ENCODE data around the gene IMMP2L.
"Not testable (repeated sequence)": the region's sequence is repeated elsewhere in the genome, so short reads cannot be mapped to it uniquely, and the experiment has no call there.

IMMP2L gene

DNA sequence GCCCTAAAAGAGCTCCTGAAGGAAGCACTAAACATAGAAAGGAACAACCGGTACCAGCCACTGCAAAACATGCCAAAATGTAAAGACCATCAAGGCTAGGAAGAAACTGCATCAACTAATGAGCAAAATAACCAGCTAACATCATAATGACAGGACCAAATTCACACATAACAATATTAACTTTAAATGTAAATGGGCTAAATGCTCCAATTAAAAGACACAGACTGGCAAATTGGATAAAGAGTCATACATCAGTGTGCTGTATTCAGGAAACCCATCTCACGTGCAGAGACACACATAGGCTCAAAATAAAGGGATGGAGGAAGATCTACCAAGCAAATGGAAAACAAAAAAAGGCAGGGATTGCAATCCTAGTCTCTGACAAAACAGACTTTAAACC, 60.5 kb downstream of the IMMP2L start:
- not testable (repeated sequence) for DNase-seq

DNA sequence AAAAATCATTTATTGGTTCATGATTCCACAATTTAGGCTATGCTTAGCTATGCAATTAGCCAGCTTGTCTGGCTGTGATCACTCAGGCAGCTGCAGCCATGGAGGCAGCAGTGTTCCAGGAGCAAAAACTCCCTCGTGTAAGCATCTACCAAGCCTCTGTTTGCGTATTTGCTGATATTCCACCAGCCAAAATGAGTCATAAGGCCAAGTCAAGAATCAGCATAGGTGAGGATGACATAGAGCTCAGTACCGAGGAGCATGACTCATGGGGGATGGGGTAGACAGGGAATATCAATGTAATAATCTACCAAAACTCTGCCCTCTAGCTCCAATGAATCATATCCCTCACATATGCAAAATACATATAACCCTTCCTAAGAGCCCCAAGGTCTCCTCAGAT, 63.3 kb downstream of the IMMP2L start:
- no peak for DNase-seq

DNA sequence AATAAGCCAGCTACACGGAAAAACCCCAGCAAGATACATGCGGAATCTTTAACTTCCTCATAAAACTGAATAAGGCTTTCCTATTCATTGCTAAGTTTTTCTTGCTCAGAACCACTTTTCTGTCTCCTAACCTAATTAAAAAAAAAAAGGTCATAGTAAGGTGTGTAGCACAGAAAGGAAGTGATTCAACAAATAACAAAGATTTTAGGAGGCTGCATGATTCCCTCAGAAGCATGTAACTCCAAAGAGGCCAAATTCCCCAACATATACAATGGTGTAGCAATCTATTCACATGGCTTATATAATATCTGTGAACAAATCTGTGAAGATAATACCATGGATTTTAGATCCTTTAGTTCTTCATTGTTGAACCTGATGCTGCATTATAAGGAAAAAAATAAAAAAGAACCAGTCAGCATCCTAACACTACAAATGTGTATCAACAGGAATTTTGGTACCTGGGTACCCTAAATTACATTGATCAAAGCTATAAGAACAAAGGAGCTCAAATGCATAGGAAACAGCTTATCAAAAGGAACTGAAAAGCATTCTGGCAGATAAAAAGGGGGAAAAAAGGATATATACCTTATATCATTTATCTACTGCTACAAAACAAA, 63.8 kb downstream of the IMMP2L start:
- DNase-seq = no peak

DNA sequence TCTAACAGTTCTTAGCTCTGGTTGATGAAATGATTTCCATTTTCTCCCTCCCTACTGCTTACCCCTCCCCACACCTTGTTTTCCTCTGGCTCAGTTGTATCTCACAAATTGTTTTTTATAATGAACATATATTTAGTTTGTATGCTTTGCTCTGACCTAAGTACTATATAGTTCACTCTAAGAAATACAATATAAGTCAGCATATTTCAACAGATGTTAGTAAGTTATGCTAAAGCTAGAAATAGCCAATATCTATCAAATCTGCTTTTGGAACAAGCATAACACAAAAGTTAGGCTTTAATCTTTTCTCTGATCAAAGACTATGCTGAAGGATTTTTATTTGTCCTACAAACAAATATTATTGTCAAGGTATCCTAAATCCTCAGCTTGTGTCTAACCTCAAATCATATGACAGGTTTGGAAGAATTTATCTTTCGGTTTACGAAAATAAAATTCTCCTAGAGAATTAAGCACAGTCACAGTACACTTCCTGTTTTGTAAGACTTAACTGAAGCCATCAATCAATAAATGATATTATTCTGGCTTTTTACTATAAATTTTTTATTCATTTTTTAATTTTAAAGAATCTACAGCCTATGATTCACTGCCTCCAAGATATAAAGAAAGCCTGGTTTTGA, 67.0 kb downstream of the IMMP2L start:
- no peak for DNase-seq

DNA sequence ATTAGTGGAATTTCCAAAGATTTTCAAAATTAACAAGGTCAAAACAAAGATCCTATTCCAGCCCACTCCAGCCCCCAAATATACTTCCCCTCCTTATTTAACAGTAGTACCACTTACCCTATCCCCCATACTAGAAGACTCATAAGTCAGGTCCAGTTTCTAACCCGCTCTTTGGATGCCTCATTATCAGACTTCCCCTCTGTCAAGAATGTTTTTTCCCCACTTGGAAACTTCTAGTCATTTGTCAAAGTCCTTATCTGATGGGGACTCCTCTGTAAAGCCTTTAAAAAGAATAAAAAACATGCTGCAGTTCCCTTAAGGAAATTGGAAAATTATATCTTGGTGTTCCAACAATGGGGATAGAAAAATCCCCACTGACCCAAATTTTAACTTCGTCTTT, 70.1 kb downstream of the IMMP2L start:
- no peak for DNase-seq

DNA sequence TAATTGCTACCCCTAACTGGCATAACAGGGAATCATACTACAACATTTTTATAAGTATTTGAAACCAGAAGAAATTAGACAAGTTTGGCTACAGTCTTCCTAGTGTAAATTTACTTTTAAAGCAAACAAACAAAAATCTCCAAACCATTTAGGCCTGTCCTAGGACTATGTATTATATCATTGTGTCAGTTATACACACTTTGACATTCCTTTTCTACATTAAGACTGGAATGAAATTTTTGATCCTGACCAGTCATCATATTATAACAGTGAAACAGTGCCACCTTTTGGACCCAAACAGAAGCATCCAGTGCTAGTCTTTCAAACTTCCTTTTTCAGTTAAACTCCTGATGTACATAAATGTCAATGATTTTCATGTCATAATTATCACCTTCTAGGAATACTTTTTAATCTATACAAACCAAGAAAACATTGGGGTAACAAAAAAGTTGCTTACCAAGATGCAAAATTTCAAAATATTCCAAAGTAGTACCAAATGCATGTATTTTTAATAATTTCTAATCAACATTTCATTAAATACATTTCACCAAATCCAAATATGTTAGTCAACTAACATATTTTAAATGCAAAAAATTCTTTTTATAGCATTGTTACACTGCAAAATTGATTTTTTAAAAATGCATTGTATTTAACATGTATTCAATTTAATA, 75.7 kb downstream of the IMMP2L start:
- peak; percentile 85 for DNase-seq

DNA sequence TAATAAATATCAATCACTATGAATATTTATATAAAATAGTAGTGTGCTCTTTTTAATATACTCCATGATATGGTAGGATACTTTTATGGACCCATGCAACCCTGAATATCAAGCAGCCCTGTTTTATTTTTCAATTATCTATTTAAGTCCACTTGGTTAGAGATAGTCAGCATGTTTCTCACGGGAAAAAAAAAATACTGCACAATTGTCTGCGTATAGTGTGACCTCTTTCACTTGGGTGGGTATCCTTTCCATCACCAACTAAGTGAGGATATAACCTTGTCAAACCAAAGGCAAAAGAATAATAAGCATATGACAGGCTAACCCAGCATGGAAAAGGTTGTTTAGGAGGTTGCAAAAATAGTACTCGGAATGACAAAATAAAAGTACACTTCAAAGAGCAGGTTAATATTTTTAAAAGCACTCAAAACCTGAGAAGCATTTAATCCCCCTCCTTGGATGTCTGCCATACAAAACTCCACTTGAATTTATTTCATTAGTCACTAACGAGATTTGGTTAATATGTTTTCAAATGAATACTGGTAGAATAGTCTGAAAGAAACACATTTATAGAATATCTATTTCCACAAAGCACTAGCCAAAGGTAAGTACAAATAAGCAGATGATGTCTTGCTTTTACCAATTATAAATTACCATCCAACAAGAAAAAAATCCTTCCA, 76.5 kb downstream of the IMMP2L start:
- peak; percentile 86 for DNase-seq

DNA sequence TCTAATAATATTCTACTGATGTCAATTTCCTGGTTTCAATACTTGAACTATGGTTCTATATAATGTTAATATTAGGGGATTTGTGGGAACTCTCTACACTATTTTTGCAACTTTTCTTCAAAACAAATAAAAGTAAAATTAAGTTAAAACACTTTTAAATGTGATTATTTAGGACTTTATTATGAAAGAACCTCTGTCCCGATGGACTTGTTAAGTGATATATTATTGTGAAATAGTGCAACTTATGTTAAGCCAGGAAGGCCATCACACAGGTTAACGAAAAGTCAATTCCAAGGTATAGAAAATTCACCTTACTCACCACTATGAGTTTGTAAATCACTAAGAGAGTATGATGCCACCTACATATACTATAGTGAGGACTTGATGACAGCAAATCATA, 79.2 kb downstream of the IMMP2L start:
- DNase-seq = no peak

DNA sequence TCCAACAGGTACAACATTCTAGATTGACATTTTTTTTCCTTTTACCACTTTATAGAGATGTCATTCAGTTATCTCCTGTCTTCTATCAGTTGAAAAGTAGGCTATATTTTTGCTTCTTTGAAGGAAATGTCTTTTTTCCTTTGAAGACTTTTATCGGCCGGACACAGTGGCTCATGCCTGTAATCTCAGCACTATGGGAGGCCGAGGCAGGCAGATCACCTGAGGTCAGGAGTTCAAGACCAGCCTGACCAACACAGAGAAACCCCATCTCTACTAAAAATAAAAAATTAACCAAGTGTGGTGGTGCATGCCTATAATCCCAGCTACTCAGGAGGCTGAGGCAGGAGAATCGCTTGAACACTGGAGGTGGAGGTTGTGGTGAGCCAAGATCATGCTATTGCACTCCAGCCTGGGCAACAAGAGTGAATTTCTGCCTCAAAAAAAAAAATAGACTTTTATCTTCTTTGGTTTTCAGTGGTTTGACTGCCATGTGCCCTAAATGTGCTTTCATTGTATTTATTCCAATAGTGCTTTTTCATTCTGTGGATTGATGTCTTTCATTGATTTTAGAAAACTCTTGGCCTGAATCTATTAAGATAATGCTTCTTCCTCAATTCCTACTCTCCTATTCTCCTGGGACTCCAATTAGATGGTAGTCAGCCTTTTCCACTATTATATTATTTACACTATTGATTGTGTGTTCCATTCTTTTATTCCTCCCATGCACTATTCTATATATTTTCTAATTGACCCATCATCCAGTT, 84.6 kb downstream of the IMMP2L start:
- no peak for DNase-seq

DNA sequence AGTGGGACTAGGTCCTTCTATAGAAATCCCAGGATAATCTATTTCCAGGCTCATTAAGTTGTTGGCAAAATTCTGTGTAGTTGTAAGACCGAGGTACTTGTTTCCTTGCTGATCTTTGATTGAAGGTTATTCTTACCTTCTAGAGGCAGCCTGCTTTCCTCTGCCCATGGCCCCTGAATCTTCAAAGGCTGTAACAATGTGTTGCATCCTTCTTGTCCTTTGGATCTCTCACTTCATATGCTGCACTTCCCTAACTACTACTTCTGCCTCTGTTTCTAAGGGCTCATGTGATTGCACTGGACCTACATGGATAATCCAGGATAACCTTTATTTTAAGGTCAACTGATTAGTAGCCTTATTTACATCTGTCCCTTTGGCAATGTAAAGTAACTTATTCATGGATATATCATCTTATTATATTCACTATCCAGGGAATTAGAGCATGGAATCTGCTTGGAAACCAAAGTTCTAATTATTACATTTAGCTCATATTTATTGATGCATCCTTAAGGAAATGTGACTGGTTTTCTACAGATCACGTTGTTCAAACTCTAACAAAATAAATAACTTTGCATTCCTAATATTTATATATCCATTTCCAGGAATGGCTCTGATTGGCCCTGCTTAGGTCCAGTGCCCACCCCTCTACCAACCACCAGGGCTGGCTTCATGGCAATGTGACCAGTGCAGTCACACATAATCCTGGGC, 85.6 kb downstream of the IMMP2L start:
- DNase-seq = no peak

DNA sequence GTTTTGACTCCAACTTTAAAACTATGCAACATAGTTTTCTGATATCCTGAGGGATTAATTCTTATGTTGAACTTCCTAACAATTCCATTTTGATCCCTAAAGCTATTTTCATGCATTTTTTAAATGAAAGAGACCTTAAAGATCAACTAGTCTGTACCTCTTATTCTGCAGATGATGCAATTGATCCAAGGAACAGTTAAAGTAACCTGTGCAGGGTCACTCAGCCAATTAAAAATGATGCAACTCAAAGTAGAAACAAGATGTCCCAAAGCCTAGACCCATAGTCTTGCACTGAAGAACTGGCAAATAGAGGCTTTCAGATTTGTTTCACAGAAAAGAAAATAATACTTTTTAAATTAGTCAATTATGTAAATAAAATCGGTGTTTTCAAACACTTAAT, 86.3 kb downstream of the IMMP2L start:
- no peak for DNase-seq

DNA sequence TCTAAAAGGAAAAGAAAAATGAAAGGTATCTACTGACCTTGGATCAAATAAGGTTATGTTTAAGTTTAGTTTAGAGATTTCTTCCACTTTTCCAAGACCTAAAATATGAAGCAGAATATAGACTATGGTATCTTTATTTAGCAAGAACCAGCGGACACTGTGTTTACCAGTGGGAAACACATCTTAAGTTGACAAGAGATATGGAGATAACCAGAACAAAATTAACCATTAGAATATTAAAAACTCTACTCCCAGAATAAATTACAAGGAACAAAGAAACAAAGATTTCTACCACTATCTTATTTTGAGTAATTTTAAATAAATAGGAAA, 86.9 kb downstream of the IMMP2L start:
- DNase-seq = no peak

DNA sequence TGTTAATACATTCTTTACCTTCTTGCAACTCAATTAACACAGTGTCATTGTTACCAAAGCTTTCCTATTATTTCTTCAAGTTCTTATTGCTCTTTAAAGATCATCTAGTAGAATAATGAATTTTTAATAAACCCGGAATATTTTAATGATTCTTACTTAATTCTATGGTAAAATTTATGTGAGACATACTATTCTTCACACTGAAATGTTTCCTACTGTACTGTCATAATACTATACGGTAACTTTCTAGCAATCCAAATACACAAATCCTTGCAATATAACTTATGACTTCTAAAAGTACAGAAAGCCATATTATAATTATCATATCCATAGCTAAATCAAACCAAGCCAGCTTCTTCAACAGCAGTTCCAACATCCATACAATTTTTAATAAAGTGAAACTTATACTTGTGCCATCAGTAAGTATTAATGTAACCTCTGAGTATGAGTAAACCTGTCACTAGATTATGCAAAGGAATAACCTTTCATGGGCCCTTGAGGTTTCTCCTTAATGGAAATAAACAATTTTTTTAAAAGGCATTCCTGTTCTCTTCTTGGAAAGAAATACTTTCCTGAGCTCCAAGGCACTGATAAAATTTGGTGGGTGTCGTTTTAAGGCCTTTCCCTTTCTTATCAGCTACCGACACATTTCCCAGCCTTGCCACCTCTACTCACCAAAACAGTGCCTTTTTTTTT, 87.4 kb downstream of the IMMP2L start:
- no peak for DNase-seq

DNA sequence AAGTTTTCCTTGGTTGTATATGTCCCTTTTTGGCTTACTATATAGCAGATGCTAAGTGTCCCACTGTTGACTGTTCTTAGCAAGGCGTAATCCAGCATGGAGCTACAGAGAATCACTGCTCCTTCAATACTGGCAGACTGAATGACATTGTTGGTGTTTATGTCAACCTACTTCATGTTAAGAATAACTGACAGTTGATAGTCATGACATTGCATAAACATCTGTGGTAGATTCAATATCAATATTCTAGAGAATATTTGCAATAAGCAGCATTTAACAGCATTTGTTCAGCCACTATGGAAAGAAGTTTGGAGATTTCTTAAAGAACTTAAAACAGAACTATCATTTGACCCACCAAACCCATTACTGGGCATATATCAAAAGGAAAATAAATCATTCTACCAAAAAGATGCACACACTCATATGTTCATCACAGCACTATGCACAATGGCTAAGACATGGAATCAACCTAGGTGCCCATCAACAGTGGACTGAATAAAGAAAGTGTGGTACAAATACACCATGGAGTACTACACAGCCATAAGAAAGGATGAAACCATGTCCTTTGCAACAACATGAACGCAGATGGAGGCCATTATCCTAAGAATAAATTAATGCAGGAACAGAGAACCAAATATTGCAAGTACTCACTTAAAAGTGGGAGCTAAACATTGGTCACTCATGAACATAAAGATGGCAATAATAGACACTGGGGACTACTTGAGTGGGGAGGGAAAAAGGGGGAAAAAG, 88.7 kb downstream of the IMMP2L start:
- no peak for DNase-seq

DNA sequence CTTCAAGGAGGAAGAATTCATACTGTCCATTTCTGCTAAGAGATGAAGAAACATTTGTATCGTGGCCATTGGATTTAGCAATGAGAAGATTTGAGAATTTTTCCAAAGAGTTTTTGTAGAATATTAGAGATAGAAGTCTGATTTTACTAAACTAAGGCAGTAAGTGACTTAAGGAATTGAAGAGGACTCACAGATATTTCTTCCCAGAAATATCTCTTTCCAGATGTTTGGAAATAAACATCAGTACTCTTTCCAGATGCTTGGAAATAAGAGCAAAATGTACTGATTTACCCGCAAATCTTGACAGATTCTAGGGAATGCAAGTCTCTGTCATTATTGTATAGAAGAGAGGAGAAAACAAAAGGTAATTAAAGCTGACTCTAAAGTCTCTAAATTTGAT, 91.3 kb downstream of the IMMP2L start:
- no peak for DNase-seq

DNA sequence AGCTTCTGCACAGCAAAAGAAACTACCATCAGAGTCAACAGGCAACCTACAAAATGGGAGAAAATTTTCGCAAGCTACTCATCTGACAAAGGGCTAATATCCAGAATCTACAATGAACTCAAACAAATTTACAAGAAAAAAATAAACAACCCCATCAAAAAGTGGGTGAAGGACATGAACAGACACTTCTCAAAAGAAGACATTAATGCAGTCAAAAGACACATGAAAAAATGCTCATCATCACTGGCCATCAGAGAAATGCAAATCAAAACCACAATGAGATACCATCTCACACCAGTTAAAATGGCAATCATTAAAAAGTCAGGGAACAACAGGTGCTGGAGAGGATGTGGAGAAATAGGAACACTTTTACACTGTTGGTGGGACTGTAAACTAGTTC, 92.4 kb downstream of the IMMP2L start:
- DNase-seq = not testable (repeated sequence)

DNA sequence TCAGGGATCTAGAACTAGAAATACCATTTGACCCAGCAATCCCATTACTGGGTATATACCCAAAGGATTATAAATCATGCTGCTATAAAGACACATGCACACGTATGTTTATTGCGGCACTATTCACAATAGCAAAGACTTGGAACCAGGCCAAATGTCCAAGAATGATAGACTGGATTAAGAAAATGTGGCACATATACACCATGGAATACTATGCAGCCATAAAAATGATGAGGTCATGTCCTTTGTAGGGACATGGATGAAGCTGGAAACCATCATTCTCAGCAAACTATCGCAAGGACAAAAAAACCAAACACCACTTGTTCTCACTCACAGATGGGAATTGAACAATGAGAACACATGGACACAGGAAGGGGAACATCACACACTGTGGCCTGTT, 96.5 kb downstream of the IMMP2L start:
- DNase-seq = not testable (repeated sequence)

DNA sequence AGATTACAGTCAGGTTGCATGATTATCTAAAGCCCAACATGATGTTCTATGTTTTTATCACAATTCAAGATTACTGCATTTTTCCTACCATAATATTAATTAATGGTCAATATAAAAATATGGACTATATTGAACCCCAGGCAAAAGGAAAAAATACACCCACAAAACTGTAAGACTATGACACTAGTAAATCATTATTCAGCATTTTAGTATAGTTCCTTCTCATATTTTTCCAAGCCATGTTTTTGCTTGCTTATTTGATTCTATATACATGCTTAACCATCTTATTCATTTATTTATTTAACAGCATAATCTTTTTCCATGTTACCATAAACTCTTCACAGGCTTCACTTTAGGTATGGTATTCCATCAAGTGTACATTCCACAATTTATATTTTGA, 101.6 kb downstream of the IMMP2L start:
- DNase-seq = no peak

DNA sequence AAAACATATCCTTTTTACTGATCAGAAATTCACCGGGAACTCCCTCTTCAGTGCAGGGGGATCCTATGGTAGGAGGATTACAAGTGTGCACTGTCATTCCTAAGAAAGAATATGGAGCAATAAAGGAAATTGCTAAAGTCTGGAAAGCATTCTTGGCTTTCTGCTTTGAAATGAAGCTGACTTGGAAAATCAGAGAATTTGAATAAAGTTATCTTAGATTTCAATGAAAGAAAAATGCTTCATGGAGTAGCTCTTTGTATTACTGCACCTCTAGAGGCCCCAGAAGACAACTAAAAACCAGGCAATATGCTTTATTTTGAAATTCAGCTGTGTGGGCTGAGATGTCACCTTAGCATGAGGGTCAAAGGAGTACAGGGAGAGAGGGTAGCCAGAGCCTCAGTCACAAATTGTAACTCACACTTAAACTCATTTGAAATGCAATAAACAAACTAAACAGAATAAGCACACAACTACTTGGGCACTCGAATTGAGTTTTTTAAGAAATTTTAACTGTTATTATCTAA, 102.5 kb downstream of the IMMP2L start:
- no peak for DNase-seq

DNA sequence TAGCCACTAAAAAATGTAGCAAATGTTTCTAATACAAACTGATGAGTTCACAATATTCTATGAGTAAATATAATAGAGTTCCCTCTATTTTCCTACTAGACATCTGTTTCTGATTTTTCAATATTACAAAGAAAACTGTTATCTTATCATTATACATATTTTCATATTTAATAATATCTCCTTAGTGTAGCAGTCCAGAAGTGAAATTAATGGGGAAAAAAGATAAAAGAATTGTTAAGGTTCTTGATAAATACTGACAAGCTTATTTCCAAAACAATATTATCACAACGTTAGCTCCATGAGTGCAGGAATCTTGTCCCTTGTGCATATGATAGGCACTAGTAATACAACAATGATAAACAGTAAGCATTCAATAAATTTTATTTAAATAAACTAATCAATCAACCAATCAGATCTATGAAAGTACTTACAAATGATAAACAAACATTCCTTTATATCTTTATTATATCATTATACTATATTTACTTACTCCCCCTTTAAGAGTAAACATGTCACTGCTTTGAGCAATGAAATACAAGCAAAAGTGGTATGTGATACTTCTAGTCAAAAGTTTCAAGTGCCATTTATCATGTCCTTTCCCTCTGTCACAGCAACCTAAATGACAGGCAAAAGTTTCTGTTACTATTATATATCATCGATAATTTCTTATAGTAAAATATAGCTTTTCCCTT, 103.1 kb downstream of the IMMP2L start:
- no peak for DNase-seq
